LNCAP (cell line): Measurements from ENCODE around the gene SMYD2.
A peak's percentile ranks its signal among the peaks of the same experiment; 100 is the strongest.

Experiments used
- TF ChIP-seq, protein P1 (sequence below): fragments of 450-650 bp; IDR thresholded peaks from 2 replicates; pipeline ENCODE4 v1.5.1; 2017; ENCODE audit warnings: mild to moderate bottlenecking

Gene SMYD2

DNA sequence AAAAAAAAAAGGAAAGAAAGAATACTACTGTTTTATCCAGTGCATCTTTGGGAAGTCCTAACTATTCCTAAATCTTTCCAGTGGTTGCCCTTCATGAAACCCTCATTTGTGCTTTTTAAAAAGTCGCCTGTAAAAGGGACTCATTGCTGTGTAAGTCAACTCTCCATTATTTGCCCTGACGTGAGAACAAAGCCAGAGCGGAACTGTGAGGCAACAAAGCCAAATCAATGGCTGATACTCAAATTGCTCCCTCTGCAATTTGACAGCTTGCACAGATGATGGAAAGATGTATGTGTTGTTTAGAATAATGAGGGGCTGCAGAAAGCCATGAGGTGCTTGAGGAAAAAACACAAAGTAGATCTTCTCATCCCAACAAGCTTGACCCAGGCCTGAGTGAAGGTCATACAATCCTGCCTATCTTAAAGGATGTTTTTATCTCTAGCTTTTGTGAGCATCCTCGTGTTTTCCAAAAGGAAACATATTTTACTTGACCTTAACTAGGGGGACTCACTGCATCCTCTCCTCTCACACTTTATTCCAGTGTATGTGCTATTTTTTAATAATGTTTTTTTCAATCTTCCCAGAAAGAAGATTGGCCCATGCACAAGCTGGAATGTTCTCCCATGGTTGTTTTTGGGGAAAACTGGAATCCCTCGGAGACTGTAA, 33.4 kb downstream of the SMYD2 start:
- TF ChIP-seq, protein P1, sequence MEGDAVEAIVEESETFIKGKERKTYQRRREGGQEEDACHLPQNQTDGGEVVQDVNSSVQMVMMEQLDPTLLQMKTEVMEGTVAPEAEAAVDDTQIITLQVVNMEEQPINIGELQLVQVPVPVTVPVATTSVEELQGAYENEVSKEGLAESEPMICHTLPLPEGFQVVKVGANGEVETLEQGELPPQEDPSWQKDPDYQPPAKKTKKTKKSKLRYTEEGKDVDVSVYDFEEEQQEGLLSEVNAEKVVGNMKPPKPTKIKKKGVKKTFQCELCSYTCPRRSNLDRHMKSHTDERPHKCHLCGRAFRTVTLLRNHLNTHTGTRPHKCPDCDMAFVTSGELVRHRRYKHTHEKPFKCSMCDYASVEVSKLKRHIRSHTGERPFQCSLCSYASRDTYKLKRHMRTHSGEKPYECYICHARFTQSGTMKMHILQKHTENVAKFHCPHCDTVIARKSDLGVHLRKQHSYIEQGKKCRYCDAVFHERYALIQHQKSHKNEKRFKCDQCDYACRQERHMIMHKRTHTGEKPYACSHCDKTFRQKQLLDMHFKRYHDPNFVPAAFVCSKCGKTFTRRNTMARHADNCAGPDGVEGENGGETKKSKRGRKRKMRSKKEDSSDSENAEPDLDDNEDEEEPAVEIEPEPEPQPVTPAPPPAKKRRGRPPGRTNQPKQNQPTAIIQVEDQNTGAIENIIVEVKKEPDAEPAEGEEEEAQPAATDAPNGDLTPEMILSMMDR, result no peak

DNA sequence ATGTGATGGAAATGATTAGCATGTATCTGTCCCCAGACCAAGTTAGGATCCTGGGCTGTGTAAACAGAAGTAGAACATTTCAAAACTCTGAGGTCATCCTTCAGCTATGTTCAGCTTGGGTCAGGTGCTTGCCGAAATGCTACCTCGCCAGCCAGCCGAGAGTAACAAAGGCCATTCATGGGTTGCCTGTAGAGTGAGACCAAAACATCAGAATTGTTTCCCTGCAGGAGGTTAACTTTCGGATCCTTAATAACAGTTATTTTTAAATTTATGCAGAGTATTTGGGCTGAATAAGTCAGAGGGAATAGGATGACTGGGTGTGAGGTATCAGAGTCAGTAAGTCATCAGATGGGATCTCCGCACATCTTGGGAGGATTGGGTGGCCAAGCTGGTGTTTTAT, 35.6 kb downstream of the SMYD2 start:
- TF ChIP-seq, protein P1, result no peak

DNA sequence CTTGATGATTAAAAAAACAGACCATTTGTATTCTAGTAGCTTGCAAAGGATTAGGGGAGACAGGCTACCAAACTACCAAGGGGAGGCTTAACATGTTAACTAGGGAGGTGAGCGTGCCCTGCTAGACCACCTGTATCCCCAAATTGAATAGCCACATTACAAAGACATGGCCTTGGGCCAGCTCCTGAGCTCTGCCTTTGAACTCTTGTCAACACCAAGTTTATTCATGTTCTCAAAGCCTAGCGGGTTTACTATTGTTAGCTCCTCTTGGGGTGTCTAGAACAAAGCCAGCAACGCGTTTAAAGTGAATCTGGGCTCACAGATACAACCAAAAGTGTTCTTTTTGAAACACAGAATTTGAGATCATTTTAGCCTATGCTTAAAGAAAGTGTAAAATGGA, 36.3 kb downstream of the SMYD2 start:
- TF ChIP-seq, protein P1, result no peak

DNA sequence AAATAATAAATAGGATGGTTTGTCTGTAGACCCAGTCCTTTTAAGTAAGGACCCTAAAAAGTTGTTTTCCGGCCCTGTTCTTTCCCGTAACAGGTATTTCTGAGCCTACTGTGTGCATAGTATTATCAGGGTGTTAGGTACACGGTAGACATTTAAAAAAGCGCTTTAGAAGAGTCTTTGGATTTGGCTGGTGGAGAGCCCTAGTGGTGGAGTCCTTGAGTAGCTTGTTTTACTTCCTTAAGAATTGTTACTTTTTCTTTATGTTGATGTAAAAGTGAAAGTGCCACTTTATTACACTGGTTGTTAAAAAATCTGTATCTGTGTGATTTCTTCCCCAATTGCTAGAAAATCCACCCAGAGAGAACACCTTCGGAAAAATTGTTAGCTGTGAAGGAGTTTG, 36.8 kb downstream of the SMYD2 start:
- TF ChIP-seq, protein P1, result 0 out of 2 replicates have a peak, but pooled peaks have one; percentile 9

DNA sequence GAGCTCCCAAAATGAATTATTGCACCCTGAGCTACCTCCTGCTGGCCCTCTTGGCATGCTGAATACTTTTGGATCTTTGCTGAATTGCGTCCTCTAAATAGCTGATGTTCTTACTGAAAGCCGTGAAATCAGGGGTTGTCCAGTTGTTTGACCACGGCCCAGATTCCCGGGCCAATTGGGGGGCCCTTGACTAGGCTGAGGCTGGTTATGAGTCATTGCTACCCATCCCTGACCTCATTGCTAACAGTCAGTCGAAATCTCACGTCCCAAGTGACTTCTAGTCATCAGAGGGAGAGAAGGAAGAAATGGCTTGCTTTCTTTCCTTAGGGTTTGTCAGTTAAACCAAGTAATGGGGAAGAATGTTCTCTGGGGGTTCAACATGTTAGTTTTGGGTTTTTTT, 37.4 kb downstream of the SMYD2 start:
- TF ChIP-seq, protein P1, result no peak

DNA sequence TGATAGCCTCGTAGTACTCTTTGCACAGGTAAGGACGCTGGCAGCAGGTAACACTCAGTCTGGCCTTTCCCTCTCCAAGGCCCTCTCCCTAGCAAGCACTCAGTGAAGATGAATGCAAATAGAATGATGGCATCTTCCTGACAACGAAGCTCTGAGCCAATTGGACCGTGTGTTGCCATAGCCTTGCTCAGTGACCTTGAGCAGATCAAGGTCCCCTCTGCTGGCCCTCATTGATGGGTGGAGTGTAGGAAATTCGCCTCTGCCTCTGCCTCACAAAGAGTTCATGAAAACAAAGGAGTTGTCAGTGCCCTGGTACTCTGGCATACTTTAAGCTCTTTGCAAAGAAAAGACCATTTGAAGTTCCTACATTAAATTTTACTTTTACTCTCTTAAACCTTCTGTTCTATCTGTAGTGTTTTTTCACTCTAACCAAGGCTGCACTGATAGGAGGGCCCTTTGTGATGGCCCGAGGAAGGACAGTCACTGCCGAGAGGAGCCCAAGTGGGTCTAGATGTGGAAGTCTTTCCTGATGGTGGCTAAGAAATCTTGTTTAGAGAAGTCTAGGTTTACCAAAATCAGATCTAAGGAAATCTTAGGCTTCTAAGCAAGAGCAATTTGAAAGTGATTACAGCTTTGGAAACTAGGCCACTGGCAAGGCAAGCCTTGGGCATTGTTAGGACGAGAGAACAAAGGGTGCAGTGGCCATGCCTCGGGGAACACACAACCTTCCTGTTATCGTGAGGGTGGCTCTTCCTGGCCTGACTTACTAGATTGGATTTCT, 38.2 kb downstream of the SMYD2 start:
- TF ChIP-seq, protein P1, result no peak

DNA sequence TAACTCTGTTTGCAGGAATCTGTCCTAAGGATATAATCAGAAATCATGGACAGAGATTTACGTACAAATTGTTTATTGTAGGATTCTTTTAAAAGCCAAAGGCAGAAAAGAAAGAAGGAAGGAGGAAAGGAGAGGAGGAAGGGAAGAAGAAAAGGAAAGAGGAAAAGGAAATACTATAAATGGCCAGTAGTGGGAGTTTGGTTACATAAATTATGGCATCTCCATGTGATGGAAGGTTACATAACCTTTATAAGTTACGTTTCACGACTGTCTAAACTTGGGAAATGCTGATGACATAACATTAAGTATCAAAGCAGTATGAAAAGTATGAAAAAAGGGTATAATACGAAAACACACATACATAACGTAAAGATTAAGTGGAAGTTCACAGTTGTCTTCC, 39.0 kb downstream of the SMYD2 start:
- TF ChIP-seq, protein P1, result peak; percentile 33; the same call in 1 of the 2 replicates
